Measurements from ENCODE around the gene SIM2. TPM values are rescaled to one million over a fixed set of nuclear protein-coding genes. Genes with fewer than 3 reads are reported as not detected.
"Not testable (repeated sequence)": the region's sequence is repeated elsewhere in the genome, so short reads cannot be mapped to it uniquely, and the experiment has no call there.

Gene SIM2
- polyA plus RNA-seq, 3 donors from 2014 or later: not detected

- H3K27ac Mint-ChIP-seq, H3K36me3 Mint-ChIP-seq: not testable (repeated sequence)
Observed at GRCh38 chr21:36672296-36672695, 26.6 kb upstream of the SIM2 start.

GRCh38 chr21:36672737-36673136, 26.2 kb upstream of the SIM2 start:
- no peak overlapping the region for H3K27ac Mint-ChIP-seq
- H3K4me3 Mint-ChIP-seq: no peak overlapping the region
- no peaks in the 10 kb centered on the region for H3K36me3 Mint-ChIP-seq
- H3K27me3 Mint-ChIP-seq (ENCODE audit: low read depth in 3 of 3): peaks cover 2 to 15% (median 2%) of the 10 kb centered on the region in 3 donors
- no peaks in the 10 kb centered on the region for H3K9me3 Mint-ChIP-seq
- DNase-seq: no peak
- H3K4me1 Mint-ChIP-seq: no peaks in the 10 kb centered on the region

More at GRCh38 chr21:36672296-36672695, 26.6 kb upstream of the SIM2 start:
- H3K4me3 Mint-ChIP-seq, H3K9me3 Mint-ChIP-seq, H3K4me1 Mint-ChIP-seq, DNase-seq: not testable (repeated sequence)
- H3K27me3 Mint-ChIP-seq (ENCODE audit: low read depth in 3 of 3): peaks cover 2 to 13% (median 2%) of the 10 kb centered on the region in 3 donors

- Mint-ChIP-seq H3K27me3 (ENCODE audit: low read depth in 3 of 3) (peaks cover 9 to 19% (median 10%) of the 10 kb centered on the region in 3 donors), H3K4me1 (no peaks in the 10 kb centered on the region), H3K36me3 (peaks cover 0 to 6% (median 0%) of the 10 kb centered on the region in 3 donors), H3K4me3 (no peak overlapping the region), H3K9me3 (peaks cover 2 to 16% (median 13%) of the 10 kb centered on the region in 6 donors), H3K27ac (no peak overlapping the region)
- no peak for DNase-seq
Observed at GRCh38 chr21:36676039-36676950, 22.6 kb upstream of the SIM2 start.

GRCh38 chr21:36677443-36677842, 21.5 kb upstream of the SIM2 start:
- peaks cover 6 to 23% (median 18%) of the 10 kb centered on the region in 6 donors for H3K9me3 Mint-ChIP-seq
- H3K4me3 Mint-ChIP-seq: no peak overlapping the region
- peaks cover 0 to 6% (median 0%) of the 10 kb centered on the region in 3 donors for H3K36me3 Mint-ChIP-seq
- DNase-seq: no peak
- no peaks in the 10 kb centered on the region for H3K4me1 Mint-ChIP-seq
- no peak overlapping the region for H3K27ac Mint-ChIP-seq
- H3K27me3 Mint-ChIP-seq (ENCODE audit: low read depth in 3 of 3): peaks cover 11 to 23% (median 12%) of the 10 kb centered on the region in 3 donors

GRCh38 chr21:36678538-36678937, 20.4 kb upstream of the SIM2 start:
- Mint-ChIP-seq H3K9me3 (peaks cover 6 to 23% (median 19%) of the 10 kb centered on the region in 6 donors), H3K27me3 (ENCODE audit: low read depth in 3 of 3) (peaks cover 12 to 26% (median 13%) of the 10 kb centered on the region in 3 donors), H3K36me3 (peaks cover 0 to 6% (median 0%) of the 10 kb centered on the region in 3 donors)

GRCh38 chr21:36681117-36681631, 17.7 kb upstream of the SIM2 start:
- Mint-ChIP-seq H3K4me1 (no peaks in the 10 kb centered on the region), H3K9me3 (peaks cover 7 to 23% (median 19%) of the 10 kb centered on the region in 6 donors), H3K27ac (no peak overlapping the region), H3K27me3 (ENCODE audit: low read depth in 3 of 3) (peaks cover 10 to 24% (median 13%) of the 10 kb centered on the region in 3 donors), H3K4me3 (no peak overlapping the region), H3K36me3 (peaks cover 0 to 6% (median 0%) of the 10 kb centered on the region in 3 donors)
- no peak for DNase-seq

More at GRCh38 chr21:36678538-36678937, 20.4 kb upstream of the SIM2 start:
- H3K4me1 Mint-ChIP-seq: no peaks in the 10 kb centered on the region
- DNase-seq: no peak
- no peak overlapping the region for H3K4me3 Mint-ChIP-seq
- no peak overlapping the region for H3K27ac Mint-ChIP-seq

- Mint-ChIP-seq H3K36me3 (peaks cover 0 to 5% (median 0%) of the 10 kb centered on the region in 3 donors), H3K27ac (no peak overlapping the region), H3K9me3 (peaks cover 7 to 19% (median 16%) of the 10 kb centered on the region in 6 donors), H3K27me3 (ENCODE audit: low read depth in 3 of 3) (peaks cover 6 to 33% (median 19%) of the 10 kb centered on the region in 3 donors), H3K4me3 (no peak overlapping the region), H3K4me1 (no peaks in the 10 kb centered on the region)
- DNase-seq: no peak
Observed at GRCh38 chr21:36684957-36685714, 13.8 kb upstream of the SIM2 start.

GRCh38 chr21:36686955-36687354, 12.0 kb upstream of the SIM2 start:
- no peak for DNase-seq
- no peak overlapping the region for H3K4me3 Mint-ChIP-seq

GRCh38 chr21:36688324-36688723, 10.6 kb upstream of the SIM2 start:
- H3K4me3 Mint-ChIP-seq: no peak overlapping the region
- peaks cover 12 to 35% (median 30%) of the 10 kb centered on the region in 3 donors for H3K27me3 Mint-ChIP-seq (ENCODE audit: low read depth in 3 of 3)
- DNase-seq: no peak
- no peaks in the 10 kb centered on the region for H3K36me3 Mint-ChIP-seq
- H3K9me3 Mint-ChIP-seq: peaks cover 0 to 6% (median 0%) of the 10 kb centered on the region in 6 donors
- H3K4me1 Mint-ChIP-seq: peaks cover 0 to 4% of the 10 kb centered on the region in 2 donors
- H3K27ac Mint-ChIP-seq: no peak overlapping the region

More at GRCh38 chr21:36686955-36687354, 12.0 kb upstream of the SIM2 start:
- Mint-ChIP-seq H3K27me3 (ENCODE audit: low read depth in 3 of 3) (peaks cover 7 to 35% (median 26%) of the 10 kb centered on the region in 3 donors), H3K9me3 (peaks cover 0 to 6% (median under 1%) of the 10 kb centered on the region in 6 donors), H3K27ac (no peak overlapping the region), H3K4me1 (no peaks in the 10 kb centered on the region), H3K36me3 (no peaks in the 10 kb centered on the region)

GRCh38 chr21:36689324-36689723, 9.6 kb upstream of the SIM2 start:
- peaks cover 16 to 38% (median 38%) of the 10 kb centered on the region in 3 donors for H3K27me3 Mint-ChIP-seq (ENCODE audit: low read depth in 3 of 3)
- peaks cover 0 to 6% (median 0%) of the 10 kb centered on the region in 6 donors for H3K9me3 Mint-ChIP-seq
- H3K27ac Mint-ChIP-seq: no peak overlapping the region
- H3K4me3 Mint-ChIP-seq: no peak overlapping the region
- no peak for DNase-seq
- peaks cover 0 to 3% (median 0%) of the 10 kb centered on the region in 3 donors for H3K36me3 Mint-ChIP-seq
- H3K4me1 Mint-ChIP-seq: peaks cover 0 to 9% of the 10 kb centered on the region in 2 donors

- Mint-ChIP-seq H3K27me3 (ENCODE audit: low read depth in 3 of 3) (peaks cover 29 to 51% (median 48%) of the 10 kb centered on the region in 3 donors), H3K4me3 (no peak overlapping the region), H3K36me3 (peaks cover 0 to 3% (median 0%) of the 10 kb centered on the region in 3 donors), H3K9me3 (peaks cover 0 to 2% (median 0%) of the 10 kb centered on the region in 6 donors), H3K4me1 (peaks cover 0 to 9% of the 10 kb centered on the region in 2 donors), H3K27ac (no peak overlapping the region)
- no peak for DNase-seq
Observed at GRCh38 chr21:36690628-36691554, 8.0 kb upstream of the SIM2 start.

- no peak for DNase-seq
- Mint-ChIP-seq H3K9me3 (peaks cover 0 to 2% (median 0%) of the 10 kb centered on the region in 6 donors), H3K27ac (no peak overlapping the region), H3K4me3 (no peak overlapping the region), H3K36me3 (peaks cover 0 to 3% (median 0%) of the 10 kb centered on the region in 3 donors), H3K27me3 (ENCODE audit: low read depth in 3 of 3) (peaks cover 30 to 55% (median 54%) of the 10 kb centered on the region in 3 donors), H3K4me1 (peaks cover 0 to 9% of the 10 kb centered on the region in 2 donors)
Observed at GRCh38 chr21:36691555-36692041, 7.3 kb upstream of the SIM2 start.

Data from immature natural killer cell (primary cell).